T-helper 2 cell treated with Interferon-gamma antibody and Interleukin-4, amounts not matched to agents 100 ng/mL and 5 ng/mL, for 36 hours (primary cell): Measurements from ENCODE around the gene SAE1. TPM values are rescaled to one million over a fixed set of nuclear protein-coding genes. Genes with fewer than 3 reads are reported as not detected.
"Not testable (repeated sequence)": the region's sequence is repeated elsewhere in the genome, so short reads cannot be mapped to it uniquely, and the experiment has no call there.

ENCODE experiments used
- intact Hi-C: fragments of 100-400 bp; cut with micrococcal nuclease; formaldehyde crosslinking; loops from one replicate; pipeline ENCODE4 v1.15.1; 2023
- total RNA-seq: library from RNA; stranded (reverse); gene quantifications from 2 replicates; pipeline ENCODE4 v1.2.3, GENCODE V29; 2022

SAE1 gene
- total RNA-seq: 152 and 159 TPM in 2 replicates

GRCh38 chr19:47130589-47131227 is at the start of gene SAE1:
Gene SAE1 (plus strand): TSS chr19:47130835. CDS start chr19:47130931, 96 bp downstream.
- intact Hi-C loops: loop anchor here (1.0 to 2.0 kb wide), 4 partner anchors 17 to 114 kb away; partner anchors contain the start of gene ZC3H4

DNA sequence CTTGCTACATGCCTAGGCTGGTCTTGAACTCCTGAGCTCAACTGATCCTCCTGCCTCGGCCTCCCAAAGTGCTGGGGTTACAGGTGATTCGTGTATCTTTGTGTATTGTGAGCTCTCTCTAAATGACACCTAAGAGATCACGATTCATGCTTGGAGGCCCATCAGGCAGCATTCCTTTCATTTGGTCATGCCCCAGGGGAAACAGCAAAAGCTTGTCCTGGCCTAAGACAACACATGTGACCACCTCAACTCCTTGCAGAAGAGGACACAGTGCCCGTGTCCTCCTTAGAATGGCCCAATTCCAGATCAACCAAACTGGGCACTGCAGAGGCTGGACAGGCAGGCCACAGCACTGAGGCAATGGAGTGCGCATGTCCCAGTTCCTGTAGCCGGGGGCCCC is 49.5 kb upstream of the SAE1 start:
- intact Hi-C loops: no loop called here

GRCh38 chr19:47082493-47082892 is 48.1 kb upstream of the SAE1 start:
- intact Hi-C loops: no loop called here

- intact Hi-C loops: no loop called here
Observed at GRCh38 chr19:47084879-47085439, 45.7 kb upstream of the SAE1 start.

DNA sequence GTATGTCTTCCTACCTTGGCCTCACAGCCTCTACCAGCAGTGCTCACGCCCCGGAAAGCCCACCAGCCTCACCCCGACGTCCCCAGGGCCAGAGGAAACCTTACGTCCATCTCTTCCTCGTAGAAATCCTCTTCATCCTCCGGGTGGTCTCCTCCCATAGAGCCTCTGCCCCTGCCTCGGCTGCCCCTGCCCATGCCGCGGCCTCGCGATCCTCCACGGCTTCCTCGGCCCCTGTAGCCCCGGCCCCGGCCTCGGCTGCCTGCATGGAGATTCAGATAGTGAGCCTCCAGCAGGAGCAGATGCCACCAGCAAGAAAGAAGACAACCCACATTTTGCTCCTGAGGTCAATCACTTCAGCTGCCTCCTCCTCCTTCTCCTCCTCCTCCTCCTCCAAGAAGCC is 44.4 kb upstream of the SAE1 start:
- intact Hi-C loops: no loop called here

DNA sequence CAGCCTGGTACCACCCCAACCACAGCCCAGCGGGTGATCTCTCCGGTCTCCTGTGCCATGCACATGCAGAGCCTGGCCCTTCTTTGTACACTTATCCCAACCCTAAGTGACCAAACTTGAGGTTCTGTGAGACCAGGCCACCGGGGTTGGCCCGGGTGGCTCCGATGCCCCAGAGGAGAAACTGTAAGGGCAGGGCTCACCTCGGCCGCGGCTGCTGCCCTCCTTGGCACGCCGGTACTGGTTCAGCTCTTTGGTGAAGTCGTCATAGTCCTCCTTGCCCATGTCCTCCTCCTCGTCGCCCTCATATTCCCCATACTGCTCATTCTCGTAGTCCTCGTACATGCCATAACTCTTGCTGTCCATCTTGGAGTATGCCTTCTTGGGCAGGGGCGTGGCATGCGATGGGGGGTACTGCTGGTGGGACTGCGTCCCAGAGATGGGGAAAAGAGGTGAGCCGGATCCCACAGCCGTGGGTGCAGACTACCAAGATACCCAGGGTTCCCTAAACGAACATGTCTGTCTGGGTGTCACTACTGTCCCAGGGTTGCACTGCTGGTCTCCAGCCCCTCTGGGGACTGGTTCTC is 40.8 kb upstream of the SAE1 start:
- intact Hi-C loops: no loop called here

DNA sequence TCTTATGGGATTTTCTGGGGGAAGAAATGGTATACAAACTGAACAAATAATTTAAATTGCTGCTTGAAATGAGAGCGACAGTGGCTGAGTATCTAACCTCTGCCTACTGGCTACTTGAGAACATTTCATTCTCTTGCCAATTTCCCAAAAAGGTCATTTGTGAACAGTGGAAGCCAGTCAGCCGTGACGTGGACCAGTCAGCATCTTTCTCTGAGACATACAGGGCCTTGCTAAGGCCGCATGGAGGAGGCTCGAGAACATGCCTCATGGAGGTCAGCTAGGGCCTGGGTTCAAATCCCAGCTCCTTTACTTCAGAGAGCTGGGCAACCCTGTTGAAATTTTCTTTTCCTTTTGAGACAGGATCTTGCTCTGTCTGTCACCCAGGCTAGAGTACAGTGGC is 37.4 kb upstream of the SAE1 start:
- intact Hi-C loops: no loop called here

- intact Hi-C loops: loop anchor here (1.0 kb wide), 2 partner anchors 13 to 19 kb away; partner anchors contain the start of gene ZC3H4
Observed at GRCh38 chr19:47093841-47094240, 36.8 kb upstream of the SAE1 start.

GRCh38 chr19:47094557-47095475 is 35.8 kb upstream of the SAE1 start:
- intact Hi-C loops: loop anchor here (1.0 kb wide), 2 partner anchors 12 to 18 kb away; partner anchors contain the start of gene ZC3H4

- intact Hi-C loops: no loop called here
Observed at GRCh38 chr19:47095476-47096099, 35.0 kb upstream of the SAE1 start.

DNA sequence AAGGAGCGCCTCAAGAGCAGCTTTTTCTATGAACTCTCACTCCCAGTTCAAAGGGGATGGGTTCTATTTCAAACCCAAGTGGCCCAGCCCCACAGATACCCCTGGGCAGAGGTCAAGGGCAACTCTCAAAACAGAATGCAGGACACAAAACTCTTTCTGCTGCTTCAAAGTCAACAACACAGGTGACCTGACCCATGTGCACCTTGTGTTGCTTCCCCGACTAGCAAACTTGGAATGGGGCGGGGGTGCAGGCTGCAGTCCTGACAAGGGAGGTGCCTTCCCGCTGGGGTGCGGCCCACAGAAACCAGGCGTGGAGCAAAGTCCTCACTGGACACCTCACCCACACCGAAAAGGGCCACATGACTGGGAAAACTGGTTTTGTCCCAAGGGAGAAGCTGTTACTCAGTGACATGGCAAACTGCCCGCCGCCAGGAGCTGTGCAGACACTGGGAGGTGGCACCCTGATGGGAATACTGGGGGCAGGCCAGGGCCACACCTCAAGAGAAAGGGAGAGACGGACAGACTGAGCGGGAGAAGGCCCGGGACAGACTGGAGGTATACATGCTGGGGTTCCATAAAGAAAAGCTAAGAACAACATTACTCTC is 34.4 kb upstream of the SAE1 start:
- intact Hi-C loops: no loop called here

DNA sequence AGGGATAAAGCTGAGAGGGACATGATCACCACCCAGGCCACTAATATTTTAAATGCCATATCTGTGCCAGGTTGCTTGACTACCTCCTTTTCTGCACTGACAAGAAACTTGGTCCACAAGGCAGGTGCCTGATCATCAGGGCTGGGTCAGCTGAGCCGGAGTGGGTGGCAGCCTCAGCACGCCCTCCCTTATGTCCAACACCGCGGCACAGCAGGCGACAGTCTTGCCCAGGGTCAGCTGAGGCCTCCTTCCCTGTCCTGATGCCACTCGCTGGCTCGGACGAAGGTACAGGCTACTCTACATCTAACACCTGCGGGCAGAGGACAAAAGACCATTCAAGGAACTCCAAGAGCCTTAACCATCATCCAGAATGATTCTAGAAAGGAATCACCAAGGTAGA is 33.9 kb upstream of the SAE1 start:
- intact Hi-C loops: no loop called here

- intact Hi-C loops: no loop called here
Observed at GRCh38 chr19:47097396-47098201, 33.0 kb upstream of the SAE1 start.

GRCh38 chr19:47098608-47099007 is 32.0 kb upstream of the SAE1 start:
- intact Hi-C loops: no loop called here

- intact Hi-C loops: no loop called here
Observed at GRCh38 chr19:47099576-47100050, 31.0 kb upstream of the SAE1 start.

DNA sequence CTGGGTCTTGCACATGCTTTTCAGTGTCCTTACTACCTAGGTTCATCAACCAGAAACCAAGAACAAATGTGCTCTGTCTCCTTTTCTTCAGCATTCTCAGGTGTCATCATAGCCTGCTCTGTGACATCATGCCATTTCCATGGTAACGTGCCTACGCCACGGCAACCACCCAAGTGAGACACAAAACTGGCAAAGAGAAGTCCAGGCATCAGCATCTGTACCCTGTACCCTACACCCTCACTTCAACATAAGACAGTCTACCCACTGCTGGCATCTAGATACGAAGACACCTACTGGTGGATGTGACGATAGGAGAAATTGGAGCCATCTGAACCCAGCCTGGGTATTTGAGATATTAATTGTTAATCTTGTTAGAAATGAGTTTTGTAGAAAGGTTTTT is 30.3 kb upstream of the SAE1 start:
- intact Hi-C loops: no loop called here

DNA sequence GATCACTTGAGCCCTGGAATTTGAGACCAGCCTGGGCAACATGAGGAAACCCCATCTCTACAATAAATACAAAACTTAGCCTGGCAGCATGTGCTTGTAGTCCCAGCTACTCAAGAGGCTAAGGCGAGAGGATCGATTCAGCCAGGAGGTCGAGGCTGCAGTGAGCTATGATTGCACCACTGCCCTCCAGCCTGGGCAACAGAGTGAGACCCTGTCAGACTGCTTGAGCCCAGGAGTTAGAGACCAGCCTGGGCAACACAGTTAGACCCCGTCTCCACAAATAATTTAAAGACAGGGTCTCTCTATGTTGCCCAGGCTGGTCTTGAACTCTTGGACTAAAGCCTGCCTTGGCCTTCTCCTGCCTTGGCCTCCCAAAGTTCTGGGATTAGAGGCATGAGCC is 29.5 kb upstream of the SAE1 start:
- intact Hi-C loops: not testable (repeated sequence)

GRCh38 chr19:47102346-47103060 is 28.1 kb upstream of the SAE1 start:
- intact Hi-C loops: no loop called here

DNA sequence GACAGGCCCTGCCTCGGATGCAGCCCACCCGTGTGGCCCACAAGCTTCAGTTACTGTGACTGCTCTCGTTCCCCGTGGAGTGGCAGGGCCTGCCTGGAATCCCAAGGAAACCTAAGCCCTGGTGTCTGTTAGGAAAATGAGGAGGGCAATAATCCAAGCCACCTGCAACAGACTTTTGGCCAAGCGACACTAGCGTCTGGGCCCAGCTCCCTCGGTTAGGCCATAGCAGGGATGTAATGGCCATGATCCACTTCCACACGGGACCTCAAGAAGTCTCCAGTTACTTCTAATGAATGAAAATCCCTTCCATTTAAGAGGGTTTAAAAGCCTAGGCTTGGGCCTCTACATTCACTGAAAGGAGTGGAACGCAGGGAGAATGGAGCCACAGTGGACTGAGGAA is 26.0 kb upstream of the SAE1 start:
- intact Hi-C loops: no loop called here
